Measurements from ENCODE around the gene CEP57L1.

DNA sequence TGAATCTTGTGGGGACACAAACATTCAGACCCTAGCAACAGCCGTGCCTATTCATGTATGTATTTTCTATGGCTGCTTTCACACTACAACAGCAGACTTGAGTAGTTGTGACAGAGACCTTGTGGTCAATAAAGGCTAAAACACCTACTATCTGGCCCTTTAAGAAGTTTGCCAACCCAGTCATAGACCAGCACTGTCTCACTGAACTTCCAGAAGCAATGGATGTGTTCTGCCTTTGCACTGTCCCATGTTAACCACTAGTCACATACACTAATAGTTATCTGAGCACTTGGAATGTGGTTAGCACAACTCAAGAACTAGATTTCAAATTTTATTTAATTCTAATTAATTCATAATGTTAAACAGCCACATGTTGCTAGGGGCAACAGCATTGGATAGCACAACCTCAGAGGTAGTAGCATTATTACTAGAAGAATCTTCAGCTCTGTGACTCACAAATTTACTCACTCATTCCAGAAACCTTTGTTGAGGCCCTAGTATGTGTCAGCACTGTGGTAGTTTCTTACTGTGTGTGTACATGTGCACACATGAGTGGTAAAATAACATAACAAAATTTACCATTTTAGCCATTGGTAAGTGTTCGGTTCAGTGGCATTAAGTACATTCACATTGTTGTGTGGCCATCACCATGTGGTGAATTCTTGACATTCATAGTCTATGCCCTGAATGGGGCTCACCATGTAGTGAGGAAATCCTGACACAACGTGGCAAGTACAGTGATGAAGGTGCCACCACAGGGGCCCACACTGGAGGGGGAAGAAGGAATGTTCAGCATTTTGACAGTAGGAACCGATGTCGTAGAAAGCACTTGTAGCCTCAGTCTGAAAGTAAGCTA lies 107.3 kb downstream of the CEP57L1 start:
- TF ChIP-seq, protein P1, sequence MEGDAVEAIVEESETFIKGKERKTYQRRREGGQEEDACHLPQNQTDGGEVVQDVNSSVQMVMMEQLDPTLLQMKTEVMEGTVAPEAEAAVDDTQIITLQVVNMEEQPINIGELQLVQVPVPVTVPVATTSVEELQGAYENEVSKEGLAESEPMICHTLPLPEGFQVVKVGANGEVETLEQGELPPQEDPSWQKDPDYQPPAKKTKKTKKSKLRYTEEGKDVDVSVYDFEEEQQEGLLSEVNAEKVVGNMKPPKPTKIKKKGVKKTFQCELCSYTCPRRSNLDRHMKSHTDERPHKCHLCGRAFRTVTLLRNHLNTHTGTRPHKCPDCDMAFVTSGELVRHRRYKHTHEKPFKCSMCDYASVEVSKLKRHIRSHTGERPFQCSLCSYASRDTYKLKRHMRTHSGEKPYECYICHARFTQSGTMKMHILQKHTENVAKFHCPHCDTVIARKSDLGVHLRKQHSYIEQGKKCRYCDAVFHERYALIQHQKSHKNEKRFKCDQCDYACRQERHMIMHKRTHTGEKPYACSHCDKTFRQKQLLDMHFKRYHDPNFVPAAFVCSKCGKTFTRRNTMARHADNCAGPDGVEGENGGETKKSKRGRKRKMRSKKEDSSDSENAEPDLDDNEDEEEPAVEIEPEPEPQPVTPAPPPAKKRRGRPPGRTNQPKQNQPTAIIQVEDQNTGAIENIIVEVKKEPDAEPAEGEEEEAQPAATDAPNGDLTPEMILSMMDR (IDR thresholded peaks at IDR 0.05), result no peak
- TF ChIP-seq POLR2A (IDR thresholded peaks at IDR 0.05), result no peak

Data from body of pancreas (tissue), 4 donors.